A549 (cell line): ENCODE data around the gene ATP1A3. TPM values are rescaled to one million over a fixed set of nuclear protein-coding genes. Genes with fewer than 3 reads are reported as not detected.
A peak's percentile ranks its signal among the peaks of the same experiment; 100 is the strongest.

ENCODE experiments used
- ATAC-seq, 2 experiments: fragments of 200-7000 bp in 1 of 2; fragments of >200 bp in 1 of 2; cut with Nextera tagmentation in 1 of 2; cut with Tn5 transposase in 1 of 2; 3 replicates each; pipeline versions ENCODE4 v1.8.0 to v1.9.1; 2018 to 2020; ENCODE audit warnings: mild to moderate bottlenecking in 1 of 2, moderate library complexity in 1 of 2
- CTCF ChIA-PET: fragments of 300-600 bp; sonication (Branson Sonifier 250); formaldehyde crosslinking; extraction: SDS; loops from one replicate; lab custom pipeline; 2021; ENCODE audit warnings: antibody characterized with exemption, inconsistent platforms; lab: Yijun Ruan, JAX
- POLR2A ChIA-PET: fragments of 350-600 bp; formaldehyde crosslinking; extraction: SDS; loops from one replicate; lab custom pipeline; 2021; ENCODE audit warnings: antibody characterized with exemption, inconsistent platforms; lab: Yijun Ruan, JAX
- DNase-seq, 2 experiments: peaks; one replicate each; pipeline versions ENCODE4 v3.0.0 to v3.0.0-alpha.2; 2011 to 2016; ENCODE audit warnings: low read depth in 1 of 2, low spot score in 1 of 2
- FAIRE-seq: peaks from 2 replicates; lab custom pipeline; 2011; peaks lifted over from hg19 to GRCh38; lab: Jason Lieb, UNC
- H3K27ac ChIP-seq, 2 experiments: fragments of >200 bp; sonication (Bioruptor Twin); formaldehyde crosslinking; 3 replicates each; pipeline ENCODE4 v1.5.1; 2016 to 2017
- H3K4me1 ChIP-seq: fragments of >200 bp; sonication (Bioruptor Twin); formaldehyde crosslinking; 3 replicates; pipeline ENCODE4 v1.6.1; 2016
- H3K4me2 ChIP-seq: fragments of >200 bp; sonication (Bioruptor Twin); formaldehyde crosslinking; 3 replicates; pipeline ENCODE4 v1.6.1; 2016
- H3K4me3 ChIP-seq: fragments of >200 bp; sonication (Bioruptor Twin); formaldehyde crosslinking; 3 replicates; pipeline ENCODE4 v1.5.1; 2016
- H3K9me3 ChIP-seq: fragments of >200 bp; sonication (Bioruptor Twin); formaldehyde crosslinking; 3 replicates; pipeline ENCODE4 v1.6.1; 2016
- CBX8 ChIP-seq: fragments of 200-600 bp; sonication (generic); IDR thresholded peaks from 2 replicates; pipeline ENCODE4 v1.6.1; 2016
- EP300 ChIP-seq, 2 experiments: fragments of >200 bp; sonication (Bioruptor Twin); formaldehyde crosslinking; IDR thresholded peaks; 2 replicates in 1 of 2; 3 replicates in 1 of 2; pipeline ENCODE4 v1.6.1; 2016 to 2017
- ESRRA ChIP-seq: fragments of 150-350 bp; IDR thresholded peaks from 2 replicates; pipeline ENCODE4 v1.6.1; 2014; ENCODE audit warnings: mild to moderate bottlenecking, low read length, borderline replicate concordance
- FOXS1 ChIP-seq: fragments of 250-450 bp; sonication (Bioruptor Pico); IDR thresholded peaks from 2 replicates; pipeline ENCODE4 v1.5.0; 2020; ENCODE audit warnings: mild to moderate bottlenecking, moderate library complexity
- HEYL ChIP-seq: fragments of 250-450 bp; sonication (Bioruptor Pico); IDR thresholded peaks from 2 replicates; pipeline ENCODE4 v1.8.0; 2021; ENCODE audit warnings: mild to moderate bottlenecking, moderate library complexity
- HOXA7 ChIP-seq: fragments of 250-450 bp; sonication (Bioruptor Pico); IDR thresholded peaks from 2 replicates; pipeline ENCODE4 v1.5.0; 2020; ENCODE audit warnings: mild to moderate bottlenecking, moderate library complexity
- JUNB ChIP-seq: fragments of >200 bp; sonication (Bioruptor Twin); formaldehyde crosslinking; IDR thresholded peaks from 2 replicates; pipeline ENCODE4 v1.6.1; 2016
- KDM1A ChIP-seq: fragments of 200-600 bp; sonication (generic); IDR thresholded peaks from 2 replicates; pipeline ENCODE4 v1.6.1; 2016; ENCODE audit warnings: low read depth, mild to moderate bottlenecking
- KDM5A ChIP-seq: fragments of 200-600 bp; sonication (generic); IDR thresholded peaks from 2 replicates; pipeline ENCODE4 v1.6.1; 2016; ENCODE audit warnings: antibody characterized with exemption, mild to moderate bottlenecking
- PHF8 ChIP-seq: fragments of 200-600 bp; sonication (generic); IDR thresholded peaks from 2 replicates; pipeline ENCODE4 v1.6.1; 2016; ENCODE audit warnings: low read depth, mild to moderate bottlenecking, antibody characterized with exemption, moderate library complexity, borderline replicate concordance
- POLR2A ChIP-seq: IDR thresholded peaks from 2 replicates; pipeline ENCODE4 v1.6.1; 2012; ENCODE audit warnings: mild to moderate bottlenecking, low read length
- POLR2AphosphoS2 ChIP-seq: conservative IDR thresholded peaks from 2 replicates; pipeline ENCODE4 v1.6.1; 2012; ENCODE audit warnings: low read length, improper control_type of control experiment, inconsistent platforms
- RAD21 ChIP-seq, 2 experiments: fragments of >200 bp in 1 of 2; sonication (Bioruptor Twin) in 1 of 2; formaldehyde crosslinking in 1 of 2; IDR thresholded peaks in 1 of 2; conservative IDR thresholded peaks in 1 of 2; 2 replicates in 1 of 2; 3 replicates in 1 of 2; pipeline ENCODE4 v1.6.1; 2012 to 2018; ENCODE audit warnings: inconsistent platforms in 1 of 2
- RCOR1 ChIP-seq: fragments of 150-350 bp; IDR thresholded peaks from 2 replicates; pipeline ENCODE4 v1.6.1; 2014; ENCODE audit warnings: antibody characterized with exemption, low read length, low read depth
- RNF2 ChIP-seq: fragments of 200-600 bp; sonication (generic); IDR thresholded peaks from 2 replicates; pipeline ENCODE4 v1.6.1; 2016; ENCODE audit warnings: low read depth, mild to moderate bottlenecking, antibody characterized with exemption, moderate library complexity, borderline replicate concordance
- SMC3 ChIP-seq: fragments of >200 bp; sonication (Bioruptor Twin); formaldehyde crosslinking; IDR thresholded peaks from 3 replicates; pipeline ENCODE4 v1.6.1; 2018; ENCODE audit warnings: inconsistent platforms
- TFCP2L1 ChIP-seq: fragments of 250-450 bp; sonication (Bioruptor Pico); IDR thresholded peaks from 2 replicates; pipeline ENCODE4 v1.5.0; 2021; ENCODE audit warnings: mild to moderate bottlenecking
- TP53 ChIP-seq: fragments of 250-450 bp; sonication (Bioruptor Pico); IDR thresholded peaks from 2 replicates; pipeline ENCODE4 v1.5.0; 2021; ENCODE audit warnings: mild to moderate bottlenecking, moderate library complexity
- ZNF302 ChIP-seq: fragments of 250-450 bp; sonication (Bioruptor Pico); IDR thresholded peaks from 2 replicates; pipeline ENCODE4 v1.9.0; 2021; ENCODE audit warnings: inconsistent platforms, mild to moderate bottlenecking, moderate library complexity
- ZSCAN20 ChIP-seq: fragments of 250-450 bp; sonication (Bioruptor Pico); IDR thresholded peaks from 2 replicates; pipeline ENCODE4 v1.8.0; 2022; ENCODE audit warnings: mild to moderate bottlenecking, moderate library complexity
- WGBS: methylation state at CpG from one replicate; pipeline ENCODE4 v1.1.6; 2017; ENCODE audit errors: missing lambda C conversion rate; 5-methylcytosine and 5-hydroxymethylcytosine counted together
- polyA plus RNA-seq, 4 experiments: library from polyadenylated mRNA; depleted of rRNA in 3 of 4; stranded (reverse); fragments of >200 nt; fragmentation: RNase III in 1 of 4; extraction: RNeasy Plus Mini Kit Qiagen cat#74134 plus additional on column Dnase treatment in 1 of 4; gene quantifications; 2 replicates in 3 of 4; 3 replicates in 1 of 4; pipeline ENCODE4 v1.2.3, GENCODE V29; 2011 to 2017
- TF ChIP-seq, protein P1 (sequence below): IDR thresholded peaks from 2 replicates; pipeline ENCODE4 v1.6.1; 2012
- TF ChIP-seq, protein P2 (sequence below): fragments of >200 bp; sonication (Bioruptor Twin); formaldehyde crosslinking; IDR thresholded peaks from 3 replicates; pipeline ENCODE4 v1.6.1; 2016

ATP1A3 gene
- polyA plus RNA-seq, 2 of the 4 experiments (the other 2 are of a cell fraction), result 0.67 to 3.7 TPM

DNA sequence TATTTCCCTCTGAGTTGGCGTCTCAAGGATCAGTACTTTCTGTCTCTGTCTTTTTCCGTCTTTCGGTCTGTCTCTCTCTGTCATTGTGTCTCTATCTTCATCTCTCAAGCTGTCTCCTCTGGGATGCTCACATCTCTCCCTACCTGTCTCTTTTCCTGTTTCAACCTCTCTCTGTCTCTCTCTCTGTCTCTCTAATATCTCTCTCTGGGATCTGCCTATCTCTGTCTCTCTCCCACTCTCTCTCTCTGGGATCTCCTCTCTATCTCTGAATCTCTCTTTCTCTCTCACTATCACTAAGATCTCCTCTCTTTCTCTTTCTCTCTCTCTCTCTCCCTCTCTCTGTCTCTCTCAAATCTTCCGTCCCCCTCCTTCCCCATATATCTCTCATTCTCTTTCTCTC lies 4.0 kb downstream of the ATP1A3 start:
- WGBS, result 72% methylated on average over 4 of the region's 4 CpGs
- POLR2A ChIA-PET, result no interaction called here
- TF ChIP-seq RNF2 (no peak), PHF8 (no peak)
- TF ChIP-seq, all 56 proteins: peak for 0
- Histone ChIP-seq H3K4me2 (no peak overlapping the region), H3K4me1 (peaks cover 9% of the 10 kb centered on the region; the same call in 1 of the 3 replicates), H3K4me3 (no peak overlapping the region), H3K9me3 (no peaks in the 10 kb centered on the region), H3K27ac (no peak overlapping the region)
- DNase-seq (no peak), ATAC-seq (no peak), FAIRE-seq (no peak)
- CTCF ChIA-PET, result interaction anchor here (2.5 kb wide), 1 partner anchor 32 kb away, joined by 7 read pairs; no protein-coding TSS in a partner anchor

DNA sequence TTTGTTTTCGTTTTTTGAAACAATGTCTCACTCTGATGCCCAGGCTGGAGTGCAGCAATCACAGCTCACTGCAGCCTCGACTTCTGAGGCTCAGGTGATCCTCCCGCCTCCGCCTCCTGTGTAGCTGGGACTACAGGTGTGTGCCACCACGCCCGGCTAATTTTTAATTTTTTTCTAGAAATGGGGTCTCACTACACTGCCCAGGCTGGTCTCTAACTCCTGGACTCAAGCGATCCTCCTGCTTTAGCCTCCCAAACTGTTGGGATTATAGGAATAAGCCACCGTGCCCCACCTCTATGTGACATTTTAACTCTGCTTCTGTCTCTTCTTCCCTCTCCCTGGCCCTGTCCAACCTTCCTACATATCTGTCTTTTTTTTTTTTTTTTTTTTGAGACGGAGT lies 5.1 kb downstream of the ATP1A3 start:
- H3K4me2 ChIP-seq, result no peak overlapping the region
- H3K27ac ChIP-seq, result no peak overlapping the region
- WGBS, result 61% methylated on average over 9 of the region's 9 CpGs
- ATAC-seq (no peak), FAIRE-seq (no peak), DNase-seq (no peak)
- ChIA-PET CTCF (interaction anchor here (0.7 to 4.6 kb wide), 5 partner anchors 14 to 347 kb away, joined by 3 to 21 read pairs (median 3); no protein-coding TSS in a partner anchor), POLR2A (no interaction called here)
- H3K4me1 ChIP-seq, result peaks cover 6% of the 10 kb centered on the region; the same call in 1 of the 3 replicates
- no peak overlapping the region for H3K4me3 ChIP-seq
- no peaks in the 10 kb centered on the region for H3K9me3 ChIP-seq
- no peak for TF ChIP-seq HOXA7 (CRISPR knock-in tag)
- no peak for TF ChIP-seq HEYL (CRISPR knock-in tag)
- TF ChIP-seq, protein P1, sequence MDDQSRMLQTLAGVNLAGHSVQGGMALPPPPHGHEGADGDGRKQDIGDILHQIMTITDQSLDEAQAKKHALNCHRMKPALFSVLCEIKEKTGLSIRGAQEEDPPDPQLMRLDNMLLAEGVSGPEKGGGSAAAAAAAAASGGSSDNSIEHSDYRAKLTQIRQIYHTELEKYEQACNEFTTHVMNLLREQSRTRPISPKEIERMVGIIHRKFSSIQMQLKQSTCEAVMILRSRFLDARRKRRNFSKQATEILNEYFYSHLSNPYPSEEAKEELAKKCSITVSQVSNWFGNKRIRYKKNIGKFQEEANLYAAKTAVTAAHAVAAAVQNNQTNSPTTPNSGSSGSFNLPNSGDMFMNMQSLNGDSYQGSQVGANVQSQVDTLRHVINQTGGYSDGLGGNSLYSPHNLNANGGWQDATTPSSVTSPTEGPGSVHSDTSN, result no peak
- TF ChIP-seq FOXS1 (CRISPR knock-in tag), result no peak
- TF ChIP-seq KDM1A, result no peak
- TF ChIP-seq TFCP2L1 (CRISPR knock-in tag), result no peak
- no peak for TF ChIP-seq KDM5A
- no peak for TF ChIP-seq ZNF302 (CRISPR knock-in tag)
- no peak for TF ChIP-seq POLR2A
- TF ChIP-seq ESRRA, result no peak
- TF ChIP-seq, protein P2, sequence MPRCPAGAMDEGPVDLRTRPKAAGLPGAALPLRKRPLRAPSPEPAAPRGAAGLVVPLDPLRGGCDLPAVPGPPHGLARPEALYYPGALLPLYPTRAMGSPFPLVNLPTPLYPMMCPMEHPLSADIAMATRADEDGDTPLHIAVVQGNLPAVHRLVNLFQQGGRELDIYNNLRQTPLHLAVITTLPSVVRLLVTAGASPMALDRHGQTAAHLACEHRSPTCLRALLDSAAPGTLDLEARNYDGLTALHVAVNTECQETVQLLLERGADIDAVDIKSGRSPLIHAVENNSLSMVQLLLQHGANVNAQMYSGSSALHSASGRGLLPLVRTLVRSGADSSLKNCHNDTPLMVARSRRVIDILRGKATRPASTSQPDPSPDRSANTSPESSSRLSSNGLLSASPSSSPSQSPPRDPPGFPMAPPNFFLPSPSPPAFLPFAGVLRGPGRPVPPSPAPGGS, result no peak

DNA sequence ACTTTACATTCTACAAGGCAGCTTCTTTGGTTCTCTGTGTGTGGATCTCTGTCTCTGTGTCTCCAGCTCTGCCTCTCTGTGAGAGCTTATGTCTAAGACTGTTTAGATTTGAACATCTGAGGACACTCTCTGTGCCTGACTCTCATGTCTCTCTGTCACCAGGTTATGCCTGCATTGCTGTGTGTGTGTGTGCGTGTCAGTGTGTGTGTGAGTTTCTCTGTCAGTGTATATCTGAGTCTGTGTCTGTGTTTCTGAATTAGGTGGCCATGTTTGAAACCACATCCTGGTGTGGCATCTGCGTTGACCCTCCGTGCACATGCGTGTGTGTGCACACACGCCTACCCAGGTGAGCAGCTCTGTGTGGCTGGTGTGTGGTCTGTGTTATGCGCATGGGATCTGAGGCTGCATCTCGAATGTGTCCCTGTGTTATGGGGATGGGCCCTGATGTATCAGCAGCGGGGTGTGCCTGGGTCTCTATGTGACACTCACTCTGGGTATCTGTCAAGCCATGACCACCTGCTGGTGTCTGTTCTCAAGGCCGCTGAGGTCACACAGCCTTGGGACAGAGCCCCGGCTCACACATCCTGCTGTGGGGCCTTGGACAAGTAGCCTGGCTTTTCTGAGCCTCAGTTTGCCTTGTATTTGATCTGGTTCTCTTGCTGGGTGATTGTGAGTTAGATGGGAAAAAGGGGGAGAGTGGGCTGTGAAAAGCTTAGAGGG lies 6.7 kb downstream of the ATP1A3 start:
- no peak overlapping the region for H3K4me2 ChIP-seq
- ATAC-seq (no peak), DNase-seq (no peak), FAIRE-seq (peak; percentile 65)
- 50% methylated on average over 10 of the region's 10 CpGs for WGBS
- no peak for TF ChIP-seq EP300 (IDR thresholded peaks at IDR 0.05)
- TF ChIP-seq, protein P1, result no peak
- TF ChIP-seq CBX8, result no peak
- no peak for TF ChIP-seq RAD21 (conservative IDR thresholded peaks at IDR 0.05 in 1 of 2, IDR thresholded peaks at IDR 0.05 in 1 of 2)
- no peak for TF ChIP-seq POLR2AphosphoS2
- TF ChIP-seq POLR2A, result no peak
- TF ChIP-seq TP53 (CRISPR knock-in tag), result no peak
- no peak for TF ChIP-seq HOXA7 (CRISPR knock-in tag)
- no peak for TF ChIP-seq JUNB
- no peak for TF ChIP-seq SMC3
- TF ChIP-seq ZSCAN20, result no peak
- no peak for TF ChIP-seq TFCP2L1 (CRISPR knock-in tag)
- no peak for TF ChIP-seq RCOR1
- CTCF ChIA-PET, result interaction anchor here (0.6 to 4.6 kb wide), 8 partner anchors 12 to 201 kb away, joined by 3 to 21 read pairs (median 5); no protein-coding TSS in a partner anchor
- H3K9me3 ChIP-seq, result no peaks in the 10 kb centered on the region
- no peak overlapping the region for H3K27ac ChIP-seq
- H3K4me3 ChIP-seq, result no peak overlapping the region
- POLR2A ChIA-PET, result no interaction called here
- no peaks in the 10 kb centered on the region for H3K4me1 ChIP-seq
